HG02870 (cell line): ENCODE data around the gene ASAP2.

ENCODE experiments used
- ATAC-seq: cut with Tn5 transposase; IDR thresholded peaks from one replicate; pipeline ENCODE4 v1.9.1; 2021; ENCODE audit warnings: mild to moderate bottlenecking, moderate library complexity; ENCODE audit not compliant: unreplicated experiment

ASAP2 gene

GRCh38 chr2:9374071-9374730 lies 167.6 kb downstream of the ASAP2 start:
- no peak for ATAC-seq

DNA sequence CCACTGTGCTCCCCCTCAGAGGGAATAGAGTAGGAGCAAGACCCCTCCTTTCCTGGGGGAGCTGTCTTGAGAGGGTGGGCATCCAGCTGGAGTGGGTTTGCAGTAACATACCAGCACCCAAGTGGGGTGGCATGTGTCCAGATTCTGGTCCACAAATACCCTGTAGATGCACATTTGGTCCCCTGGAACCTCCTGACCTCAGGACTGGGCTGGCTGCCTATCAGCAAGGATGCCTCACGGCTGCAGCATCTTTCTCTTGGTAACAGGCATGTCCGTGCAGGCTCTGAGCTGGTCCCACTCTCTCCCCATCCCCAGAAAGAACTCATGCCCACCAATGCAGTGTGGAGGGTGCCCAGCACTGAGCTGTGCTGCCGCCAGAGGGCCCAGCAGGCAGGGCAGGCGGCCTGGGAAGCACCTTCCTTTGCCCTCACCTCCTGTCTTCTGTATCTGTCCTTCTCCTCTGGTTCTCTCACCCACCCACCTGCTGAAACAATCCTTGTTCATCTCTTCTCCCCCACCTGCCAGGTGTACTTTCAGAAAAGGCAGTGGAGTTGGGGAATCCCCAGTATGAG lies 169.3 kb downstream of the ASAP2 start:
- no peak for ATAC-seq

DNA sequence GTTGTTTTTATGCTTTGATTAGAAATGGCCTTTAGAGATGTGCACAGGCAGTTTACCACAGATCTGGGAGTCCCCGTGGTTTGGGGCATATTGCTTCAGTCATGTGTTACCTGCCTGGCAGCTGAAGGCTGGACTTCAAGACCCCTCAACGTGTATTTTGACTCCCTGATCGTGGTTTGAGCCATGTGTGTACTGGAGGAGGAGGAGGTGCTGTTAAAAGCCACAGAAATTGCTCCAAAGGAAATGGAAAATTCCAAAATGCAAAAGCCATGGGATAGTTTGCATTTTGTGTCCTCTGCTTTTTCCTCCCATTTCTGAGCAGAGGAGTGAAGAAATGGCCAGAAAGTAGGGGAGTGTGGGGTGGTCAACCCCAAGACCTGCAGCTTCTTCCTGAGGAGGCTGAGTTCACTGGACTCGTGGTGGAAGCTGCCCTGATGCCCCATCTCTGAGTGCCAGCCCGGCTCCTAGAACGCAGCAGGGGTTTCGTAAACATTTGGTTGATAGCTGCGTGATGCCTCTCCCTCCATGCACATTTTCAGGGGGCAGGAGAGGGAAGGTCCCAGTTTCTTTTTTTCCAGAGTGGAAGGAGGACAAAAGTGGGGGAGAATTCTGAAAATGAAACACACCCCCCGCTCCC lies 171.0 kb downstream of the ASAP2 start:
- ATAC-seq = no peak

DNA sequence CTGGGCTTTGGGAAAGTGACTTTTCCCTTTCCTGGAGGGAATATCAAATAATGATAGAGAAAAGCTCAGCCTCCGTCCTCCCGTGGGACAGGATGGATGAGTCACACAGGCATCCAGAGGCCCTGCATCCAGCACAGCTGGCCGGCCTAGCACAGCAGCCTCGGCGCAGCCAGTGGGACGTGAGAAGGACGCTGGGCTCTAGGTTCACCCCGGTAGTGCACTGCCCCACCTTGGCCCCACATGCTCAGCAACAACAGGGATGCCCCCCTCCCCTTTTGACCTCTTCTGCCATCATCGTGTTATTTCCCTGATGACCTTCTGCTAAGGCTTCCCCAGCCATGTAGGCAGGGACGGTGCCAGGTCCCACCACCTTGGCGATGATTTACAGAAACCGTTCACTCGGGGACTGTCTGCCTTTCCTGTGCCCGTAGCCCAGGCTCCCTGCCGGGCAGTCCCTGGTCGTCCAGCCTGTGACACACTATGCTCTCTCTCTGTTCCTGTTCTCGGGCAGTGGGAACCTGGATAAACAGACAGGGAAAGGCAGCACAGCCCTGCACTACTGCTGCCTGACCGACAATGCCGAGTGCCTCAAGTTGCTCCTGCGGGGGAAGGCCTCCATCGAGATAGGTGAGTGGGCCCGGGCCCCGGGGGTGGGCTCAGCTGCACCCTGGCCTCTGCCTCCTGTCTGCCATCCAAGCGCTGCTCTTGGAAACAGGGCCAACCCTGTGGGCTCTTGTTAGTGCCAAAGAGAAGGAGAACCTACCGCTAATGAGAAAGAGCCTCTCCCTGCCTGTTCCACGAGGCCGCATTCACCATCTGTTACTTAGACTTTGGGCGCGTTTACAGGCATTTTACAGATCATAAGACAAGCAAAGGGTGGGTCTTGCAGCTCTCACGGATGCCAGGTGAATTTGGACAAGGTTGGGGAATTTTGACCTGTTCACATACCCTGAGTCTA lies 172.1 kb downstream of the ASAP2 start:
- no peak for ATAC-seq

DNA sequence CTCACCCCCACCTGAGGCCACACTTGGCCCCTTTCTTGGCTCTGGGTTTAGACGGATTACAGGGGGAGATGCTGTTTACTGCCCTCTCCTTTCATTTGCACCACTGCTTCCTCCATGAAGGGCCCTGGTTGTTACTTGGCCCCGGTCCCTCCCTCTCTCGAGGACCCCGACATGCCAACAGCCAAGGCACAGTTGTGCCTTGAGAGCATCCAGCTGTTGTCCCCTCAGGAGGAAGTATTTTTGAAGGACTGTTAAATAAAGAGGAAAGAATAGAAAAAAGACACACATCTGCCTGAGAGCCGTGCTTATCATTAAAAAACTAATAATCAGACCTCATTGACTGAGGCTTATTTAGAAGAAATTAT lies 172.8 kb downstream of the ASAP2 start:
- ATAC-seq = no peak

DNA sequence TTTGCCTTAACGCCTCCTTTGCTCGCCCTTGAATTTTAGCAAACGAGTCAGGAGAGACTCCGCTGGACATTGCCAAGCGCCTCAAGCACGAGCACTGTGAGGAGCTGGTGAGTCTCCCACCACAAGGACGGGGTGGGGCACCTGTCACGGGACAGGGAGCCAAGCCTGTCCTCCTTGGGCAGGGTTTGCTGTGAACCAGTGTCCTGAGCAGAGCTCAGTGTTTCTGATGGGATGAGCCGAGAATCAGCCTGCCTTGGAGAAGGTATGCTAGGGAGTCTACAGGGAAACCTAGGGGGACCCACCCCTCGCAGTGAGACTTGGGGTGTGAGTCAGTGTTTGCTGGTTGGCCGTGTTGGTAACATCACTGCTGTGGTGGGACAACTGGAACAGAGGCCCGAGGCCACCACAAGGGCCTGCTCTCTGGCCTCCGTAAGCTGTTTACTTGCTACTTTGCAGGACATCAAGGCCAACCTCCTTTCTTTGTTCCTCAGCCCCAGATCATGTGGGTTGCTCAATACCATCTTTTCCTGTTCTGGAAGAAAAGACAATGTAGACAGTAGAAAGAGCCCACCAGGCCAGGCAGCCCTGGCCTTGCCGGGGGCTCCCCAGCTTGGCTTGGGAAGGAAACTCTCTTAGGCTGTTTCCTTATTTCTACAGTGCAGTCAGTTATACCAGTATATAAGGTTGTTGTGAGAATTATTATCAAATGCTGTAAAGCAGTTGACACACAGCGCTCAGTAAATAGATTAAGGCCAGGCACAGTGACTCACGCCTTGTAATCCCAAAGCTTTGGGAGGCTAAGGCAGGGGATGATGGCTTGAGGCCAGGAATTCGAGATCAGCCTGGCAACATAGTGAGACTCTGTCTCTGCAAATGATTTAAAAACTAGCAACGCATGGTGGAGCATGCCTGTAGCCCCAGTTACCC lies 174.4 kb downstream of the ASAP2 start:
- no peak for ATAC-seq

GRCh38 chr2:9382604-9383235 lies 176.1 kb downstream of the ASAP2 start:
- no peak for ATAC-seq

- ATAC-seq = no peak
Observed at GRCh38 chr2:9384521-9384920, 177.9 kb downstream of the ASAP2 start.

DNA sequence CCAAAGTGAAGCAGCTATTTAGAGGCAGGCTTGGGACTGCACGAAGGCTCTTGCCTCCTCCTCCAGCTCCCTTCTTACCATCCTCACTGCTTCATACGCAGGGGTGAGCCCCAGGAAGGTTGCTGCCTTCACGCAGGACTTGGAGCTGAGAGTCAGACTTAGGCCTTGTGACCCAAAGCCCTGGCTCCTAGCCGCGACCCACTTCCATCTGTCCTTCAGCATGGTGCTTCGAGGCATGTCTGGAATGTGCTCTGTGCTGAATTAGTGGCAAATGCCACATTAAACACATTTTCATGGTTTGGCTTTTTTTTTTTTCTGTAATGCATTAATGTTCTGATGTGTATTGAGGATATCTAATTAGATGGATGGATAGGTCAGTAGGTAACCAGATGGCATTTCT lies 179.2 kb downstream of the ASAP2 start:
- no peak for ATAC-seq

GRCh38 chr2:9388199-9388681 lies 181.6 kb downstream of the ASAP2 start:
- ATAC-seq = no peak

GRCh38 chr2:9388950-9389911 lies 182.6 kb downstream of the ASAP2 start:
- ATAC-seq = no peak

- no peak for ATAC-seq
Observed at GRCh38 chr2:9390151-9390850, 183.7 kb downstream of the ASAP2 start.

DNA sequence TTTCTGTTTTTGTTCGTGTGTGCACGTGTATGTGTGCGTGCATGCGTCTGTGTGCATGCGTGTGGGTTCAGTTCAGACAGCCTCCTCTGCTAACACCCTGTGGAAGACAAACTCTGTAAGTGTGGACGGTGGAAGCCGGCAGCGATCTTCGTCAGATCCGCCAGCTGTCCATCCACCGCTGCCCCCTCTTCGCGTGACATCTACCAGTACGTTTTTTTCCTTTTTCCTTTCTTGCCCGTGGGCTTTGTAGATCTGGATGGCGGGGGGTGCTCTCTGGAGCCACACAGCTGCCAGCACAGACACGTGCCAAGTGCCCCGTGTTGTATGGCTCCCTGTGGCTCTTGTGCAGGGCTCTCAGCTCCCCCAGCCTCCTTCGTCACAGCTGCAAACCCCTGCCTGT lies 184.4 kb downstream of the ASAP2 start:
- ATAC-seq = no peak

- ATAC-seq = no peak
Observed at GRCh38 chr2:9391961-9392720, 185.5 kb downstream of the ASAP2 start.

GRCh38 chr2:9392898-9393765 lies 186.5 kb downstream of the ASAP2 start:
- no peak for ATAC-seq

DNA sequence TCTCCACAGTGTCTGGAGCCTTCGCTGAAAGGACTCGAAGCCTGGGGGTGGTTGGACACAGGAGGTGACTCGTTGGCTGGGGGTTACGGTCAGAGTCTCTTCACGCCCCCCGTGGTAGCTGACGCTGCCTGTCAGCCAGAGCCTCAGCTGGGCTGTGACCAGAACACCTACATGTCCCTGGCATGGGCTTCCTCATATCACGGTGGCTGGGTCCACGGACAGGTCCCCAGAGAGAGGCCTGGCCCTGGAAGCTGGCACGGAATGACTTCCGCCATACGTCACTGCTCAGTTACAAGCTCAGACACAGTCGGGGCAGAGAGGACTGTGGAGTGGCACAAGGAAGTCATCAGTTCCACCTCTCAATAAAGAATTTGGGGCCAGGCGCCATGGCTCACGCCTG lies 188.2 kb downstream of the ASAP2 start:
- no peak for ATAC-seq
